Activated T-cell treated with anti-CD3 and anti-CD28 coated beads, Interleukin-2, amount 50 U/mL, for 4 hours (primary cell): ENCODE data around the gene CEACAM21. TPM values are rescaled to one million over a fixed set of nuclear protein-coding genes. Genes with fewer than 3 reads are reported as not detected.

Experiments
- ATAC-seq, 2 donors: fragments of 200-7000 bp; cut with Tn5 transposase; one replicate each; pipeline ENCODE4 v1.10.0; 2021
- DNase-seq: peaks from one replicate; pipeline ENCODE4 v3.0.0-alpha.2; 2020
- H3K27me3 Mint-ChIP-seq: one replicate; pipeline ENCODE4 v1.8.0; 2021; ENCODE audit warnings: low read depth, mixed read lengths
- H3K36me3 Mint-ChIP-seq: one replicate; pipeline ENCODE4 v1.8.0; 2022; ENCODE audit warnings: mixed read lengths; ENCODE audit not compliant: insufficient read depth
- H3K4me1 Mint-ChIP-seq: one replicate; pipeline ENCODE4 v1.8.0; 2021; ENCODE audit warnings: low read depth, mixed read lengths
- H3K4me3 Mint-ChIP-seq: one replicate; pipeline ENCODE4 v1.8.0; 2021; ENCODE audit warnings: mild to moderate bottlenecking, moderate library complexity, mixed read lengths
- H3K9me3 Mint-ChIP-seq: one replicate; pipeline ENCODE4 v1.8.0; 2021; ENCODE audit warnings: mixed read lengths
- total RNA-seq, 3 donors: library from RNA; stranded (reverse); gene quantifications; one replicate each; pipeline ENCODE4 v1.2.1, GENCODE V29; 2021

Gene CEACAM21
- total RNA-seq, result 10 to 100 TPM in 2 of 3 donors, 1 to 10 TPM in 1; 6.1 to 12.9 (median 11.0) TPM

DNA sequence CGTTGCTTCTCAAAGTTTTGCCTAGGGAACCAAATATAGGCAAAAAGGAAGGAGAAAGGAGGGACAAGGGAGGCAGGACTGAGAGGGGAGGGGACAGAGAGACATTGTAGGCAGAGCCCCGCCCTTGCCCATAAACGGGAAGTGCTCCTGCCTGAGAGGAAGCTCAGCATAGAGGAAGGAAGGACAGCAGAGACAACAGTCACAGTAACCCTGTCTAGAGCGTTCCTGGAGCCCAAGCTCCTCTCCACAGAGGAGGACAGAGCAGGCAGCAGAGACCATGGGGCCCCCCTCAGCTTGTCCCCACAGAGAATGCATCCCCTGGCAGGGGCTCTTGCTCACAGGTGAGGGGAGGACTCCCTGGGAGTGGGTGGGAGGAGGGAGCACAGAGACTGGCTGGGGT, at the start of gene CEACAM21:
Gene CEACAM21 (plus strand): TSS at position 169 of the 400 bp plus-strand sequence. CDS start 109 bp downstream, at position 278.
- no peaks in the 10 kb centered on the region for H3K9me3 Mint-ChIP-seq
- peaks cover 32% of the 10 kb centered on the region for H3K36me3 Mint-ChIP-seq
- peak; percentile 98 to 100 for ATAC-seq
- H3K4me3 Mint-ChIP-seq, result peak within 1 kb of the TSS; percentile 65
- H3K27me3 Mint-ChIP-seq, result no peaks in the 10 kb centered on the region
- peaks cover 24% of the 10 kb centered on the region for H3K4me1 Mint-ChIP-seq
- peak; percentile 33 for DNase-seq

GRCh38 chr19:41527089-41527488, 48.9 kb upstream of the CEACAM21 start:
- DNase-seq (no peak), ATAC-seq (no peak)
- Mint-ChIP-seq H3K27me3 (peaks cover 10% of the 10 kb centered on the region), H3K4me3 (no peak overlapping the region), H3K9me3 (peaks cover 19% of the 10 kb centered on the region), H3K36me3 (no peaks in the 10 kb centered on the region), H3K4me1 (peaks cover 42% of the 10 kb centered on the region)

- Mint-ChIP-seq H3K27me3 (peaks cover 10% of the 10 kb centered on the region), H3K4me3 (no peak overlapping the region)
These were observed 47.9 kb upstream of the CEACAM21 start for GRCh38 chr19:41528106-41528505.

DNA sequence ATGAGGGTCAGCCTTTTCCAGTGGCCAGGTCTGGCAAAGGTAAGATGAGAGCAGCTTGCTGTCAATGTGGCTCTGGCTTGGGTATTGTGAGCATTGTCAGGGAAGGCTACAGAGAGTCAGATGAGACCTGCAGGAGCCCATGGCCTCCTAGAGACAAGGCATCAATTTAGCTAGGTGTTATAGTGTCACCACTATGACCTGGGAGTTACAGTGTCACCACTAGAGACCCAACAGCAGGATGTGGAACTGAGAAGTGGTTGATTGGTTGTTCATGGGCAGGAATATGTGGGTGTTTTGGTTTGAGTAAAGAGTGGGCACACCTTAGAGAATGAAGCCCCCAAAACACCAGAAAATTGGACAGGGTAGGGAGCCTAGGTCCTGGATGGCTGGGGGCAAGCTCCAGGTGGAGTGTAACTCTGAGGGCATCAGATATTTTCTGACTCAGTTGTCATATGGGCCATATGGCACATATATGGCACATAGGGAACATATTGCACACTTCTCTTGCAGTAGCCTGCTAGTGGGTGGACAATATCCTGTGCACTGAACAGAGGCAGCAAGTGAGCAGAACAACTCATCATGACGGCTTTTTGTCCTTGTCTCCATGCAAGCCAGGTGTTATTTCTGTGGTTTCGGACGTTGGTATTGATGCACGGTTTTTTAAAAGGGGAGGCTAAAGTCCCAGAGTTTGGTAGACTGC, 46.3 kb upstream of the CEACAM21 start:
- DNase-seq, result no peak
- no peak overlapping the region for H3K4me3 Mint-ChIP-seq
- H3K4me1 Mint-ChIP-seq, result peaks cover 49% of the 10 kb centered on the region

More at GRCh38 chr19:41528106-41528505, 47.9 kb upstream of the CEACAM21 start:
- ATAC-seq, result no peak
- Mint-ChIP-seq H3K36me3 (no peaks in the 10 kb centered on the region), H3K9me3 (peaks cover 21% of the 10 kb centered on the region), H3K4me1 (peaks cover 37% of the 10 kb centered on the region)
- DNase-seq, result no peak

GRCh38 chr19:41530184-41530534, 45.8 kb upstream of the CEACAM21 start:
- Mint-ChIP-seq H3K27me3 (peaks cover 4% of the 10 kb centered on the region), H3K4me1 (peaks cover 55% of the 10 kb centered on the region), H3K9me3 (peaks cover 21% of the 10 kb centered on the region), H3K36me3 (no peaks in the 10 kb centered on the region), H3K4me3 (peak overlapping the region; percentile 79)
- DNase-seq (no peak), ATAC-seq (no peak)

More for the DNA sequence above, 46.3 kb upstream of the CEACAM21 start:
- Mint-ChIP-seq H3K27me3 (peaks cover 8% of the 10 kb centered on the region), H3K9me3 (peaks cover 21% of the 10 kb centered on the region), H3K36me3 (no peaks in the 10 kb centered on the region)
- ATAC-seq, result peak; percentile 8 to 19

DNA sequence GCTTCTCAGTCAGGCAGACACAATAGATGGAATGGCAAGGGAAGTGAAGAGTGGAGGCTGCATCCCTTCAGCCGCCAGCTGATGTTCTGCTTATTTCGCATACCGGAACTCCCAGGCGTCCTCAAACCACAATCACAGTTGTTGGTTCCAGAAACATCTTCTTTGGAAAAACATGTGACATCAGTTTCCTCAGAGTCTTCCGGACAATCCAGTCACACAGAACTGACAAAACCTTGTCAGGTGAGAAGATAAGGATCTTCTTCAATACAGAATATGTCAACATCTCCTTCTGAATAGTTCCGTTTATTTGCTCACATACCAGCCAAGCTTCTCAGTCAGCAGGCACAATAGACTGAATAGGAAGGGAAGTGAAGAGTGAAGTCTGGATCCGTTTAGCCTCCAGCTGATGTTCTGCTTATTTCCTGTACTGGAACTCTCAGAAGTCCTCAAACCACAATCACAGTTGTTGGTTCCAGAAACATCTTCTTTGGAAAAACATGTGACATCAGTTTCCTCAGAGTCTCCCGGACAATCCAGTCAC, 45.1 kb upstream of the CEACAM21 start:
- Mint-ChIP-seq H3K9me3 (peaks cover 21% of the 10 kb centered on the region), H3K4me1 (peaks cover 59% of the 10 kb centered on the region), H3K27me3 (peaks cover 2% of the 10 kb centered on the region), H3K4me3 (peak overlapping the region; percentile 79), H3K36me3 (no peaks in the 10 kb centered on the region)
- ATAC-seq, result no peak
- DNase-seq, result no peak

DNA sequence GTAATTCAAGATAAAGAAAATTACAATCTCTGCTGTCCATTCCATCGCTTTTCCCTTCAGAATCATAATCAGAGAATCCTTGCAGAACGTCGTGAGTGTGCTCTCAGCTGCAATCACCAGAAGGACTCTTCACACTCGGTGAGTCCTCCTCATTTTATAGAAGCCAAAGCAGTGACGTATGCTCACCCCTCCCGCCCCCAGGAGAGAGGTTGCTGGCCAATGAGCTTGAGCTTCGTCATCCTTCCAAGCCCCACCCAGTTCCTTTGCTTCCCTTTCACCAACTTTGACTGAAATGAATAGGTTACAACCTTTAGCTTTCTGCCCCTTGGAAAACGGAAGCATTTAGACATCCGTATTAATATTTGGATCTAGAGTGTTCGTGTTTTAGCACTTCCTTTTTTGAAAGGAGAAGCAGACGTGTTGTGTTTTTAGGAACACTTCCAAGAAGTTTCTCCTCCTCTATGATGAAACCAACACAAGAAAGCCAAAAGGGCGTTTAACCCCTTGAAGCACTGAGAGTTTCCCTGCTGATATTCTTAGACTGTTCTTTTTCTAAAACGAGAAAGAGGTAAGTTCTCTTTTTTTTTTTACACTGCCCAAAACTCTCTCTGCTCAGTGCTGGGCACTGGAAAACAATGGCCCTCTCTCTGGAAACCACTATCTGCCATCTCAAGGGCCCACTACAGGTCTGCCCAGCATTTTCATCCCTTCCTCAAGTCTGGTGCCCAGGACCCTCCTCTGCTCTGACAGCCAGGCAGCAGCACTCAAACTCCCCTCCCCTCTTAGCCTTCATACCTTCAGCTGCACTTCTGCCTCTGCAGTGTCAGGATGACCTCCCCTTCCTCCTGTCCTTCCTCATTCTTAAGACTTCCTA, 44.3 kb upstream of the CEACAM21 start:
- peak overlapping the region; percentile 79 for H3K4me3 Mint-ChIP-seq
- H3K9me3 Mint-ChIP-seq, result peaks cover 21% of the 10 kb centered on the region
- H3K27me3 Mint-ChIP-seq, result peaks cover 2% of the 10 kb centered on the region
- H3K4me1 Mint-ChIP-seq, result peaks cover 64% of the 10 kb centered on the region
- DNase-seq (peak; percentile 81), ATAC-seq (peak; percentile 75 to 83)
- no peaks in the 10 kb centered on the region for H3K36me3 Mint-ChIP-seq

DNA sequence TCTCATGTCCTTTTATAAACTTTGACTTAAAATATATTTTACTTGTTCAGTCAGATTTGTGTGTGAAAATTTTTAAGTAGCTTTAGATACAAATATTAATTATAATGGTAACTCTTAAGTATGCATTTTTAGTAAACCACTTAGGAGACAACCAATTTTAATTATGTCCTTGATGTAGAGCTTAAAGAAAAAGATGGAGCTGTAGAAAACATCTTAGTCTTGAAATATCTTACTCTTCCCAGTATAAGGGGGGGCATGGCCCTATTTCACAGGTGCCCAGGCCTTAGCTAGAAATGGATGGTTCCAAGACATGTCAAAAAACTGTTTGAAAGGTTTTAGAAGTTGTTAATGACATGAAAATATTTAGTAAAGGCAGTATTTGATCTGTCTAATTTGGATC, 43.4 kb upstream of the CEACAM21 start:
- Mint-ChIP-seq H3K36me3 (no peaks in the 10 kb centered on the region), H3K27me3 (no peaks in the 10 kb centered on the region), H3K9me3 (peaks cover 21% of the 10 kb centered on the region), H3K4me1 (peaks cover 68% of the 10 kb centered on the region), H3K4me3 (no peak overlapping the region)
- ATAC-seq, result no peak
- no peak for DNase-seq

DNA sequence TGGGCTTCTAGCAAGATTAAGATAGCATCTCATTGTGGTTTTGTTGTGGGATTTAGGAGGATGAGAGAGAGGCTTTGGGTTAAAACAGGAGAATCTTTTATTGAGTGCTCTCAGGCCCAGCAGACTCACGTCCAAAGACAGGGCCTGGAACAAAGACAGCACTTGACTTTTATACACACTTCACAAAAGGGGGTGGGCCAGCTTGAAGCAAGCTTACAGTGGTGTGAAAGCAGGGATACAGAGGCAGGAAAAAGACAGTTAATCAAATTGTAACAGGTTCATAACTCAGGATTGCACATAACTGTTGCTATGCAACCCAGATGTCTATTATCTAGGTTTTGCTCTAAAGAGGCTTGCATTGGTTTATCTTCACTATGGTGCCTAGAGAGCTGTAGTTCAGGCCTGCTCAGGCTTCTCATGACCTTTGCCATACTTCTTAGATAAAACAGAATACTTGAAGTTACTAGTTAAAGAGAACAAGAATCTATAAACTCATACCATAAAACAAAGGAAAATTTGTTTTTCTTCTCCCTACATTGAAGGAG, 42.2 kb upstream of the CEACAM21 start:
- peak overlapping the region; percentile 60 for H3K4me3 Mint-ChIP-seq
- DNase-seq (no peak), ATAC-seq (no peak)
- H3K9me3 Mint-ChIP-seq, result peaks cover 21% of the 10 kb centered on the region
- H3K36me3 Mint-ChIP-seq, result peaks cover 4% of the 10 kb centered on the region
- H3K27me3 Mint-ChIP-seq, result no peaks in the 10 kb centered on the region
- peaks cover 70% of the 10 kb centered on the region for H3K4me1 Mint-ChIP-seq

- Mint-ChIP-seq H3K27me3 (no peaks in the 10 kb centered on the region), H3K36me3 (peaks cover 4% of the 10 kb centered on the region), H3K9me3 (peaks cover 13% of the 10 kb centered on the region), H3K4me3 (peak overlapping the region; percentile 74), H3K4me1 (peaks cover 63% of the 10 kb centered on the region)
- ATAC-seq, result peak; percentile 74
- no peak for DNase-seq
These were observed 40.8 kb upstream of the CEACAM21 start for GRCh38 chr19:41535029-41535622.

GRCh38 chr19:41537789-41538188, 38.2 kb upstream of the CEACAM21 start:
- ATAC-seq (no peak), DNase-seq (no peak)
- Mint-ChIP-seq H3K27me3 (no peaks in the 10 kb centered on the region), H3K9me3 (no peaks in the 10 kb centered on the region), H3K36me3 (peaks cover 4% of the 10 kb centered on the region), H3K4me1 (peaks cover 55% of the 10 kb centered on the region), H3K4me3 (peak overlapping the region; percentile 24)

- DNase-seq (no peak), ATAC-seq (no peak)
- Mint-ChIP-seq H3K4me1 (peaks cover 55% of the 10 kb centered on the region), H3K9me3 (no peaks in the 10 kb centered on the region), H3K4me3 (no peak overlapping the region), H3K36me3 (peaks cover 4% of the 10 kb centered on the region), H3K27me3 (no peaks in the 10 kb centered on the region)
These were observed 35.8 kb upstream of the CEACAM21 start for GRCh38 chr19:41540041-41540695.

GRCh38 chr19:41541990-41542584, 33.9 kb upstream of the CEACAM21 start:
- Mint-ChIP-seq H3K9me3 (no peaks in the 10 kb centered on the region), H3K27me3 (no peaks in the 10 kb centered on the region), H3K4me3 (peak overlapping the region; percentile 40), H3K36me3 (peaks cover 4% of the 10 kb centered on the region), H3K4me1 (peaks cover 62% of the 10 kb centered on the region)
- no peak for ATAC-seq
- peak; percentile 78 for DNase-seq
